HAP-1 (cell line): ENCODE measurements around the gene TANGO6.
"Not testable (repeated sequence)": the region's sequence is repeated elsewhere in the genome, so short reads cannot be mapped to it uniquely, and the experiment has no call there.

Experiments
- DNase-seq, 2 experiments: peaks; one replicate each; pipeline ENCODE4 v3.0.0-alpha.2; 2016 to 2020; ENCODE audit warnings: low spot score in 2 of 2
- H3K27me3 ChIP-seq: fragments of 250-450 bp; sonication (Bioruptor Pico); 2 replicates; pipeline ENCODE4 v1.5.1; 2020; ENCODE audit warnings: low read depth, mild to moderate bottlenecking, moderate library complexity
- H3K36me3 ChIP-seq: fragments of 250-450 bp; sonication (Bioruptor Pico); replicated peaks from 2 replicates; pipeline ENCODE4 v1.5.1; 2020; ENCODE audit warnings: mild to moderate bottlenecking
- H3K4me1 ChIP-seq: fragments of 250-450 bp; sonication (Bioruptor Pico); 2 replicates; pipeline ENCODE4 v1.5.1; 2020; ENCODE audit warnings: mild to moderate bottlenecking
- H3K4me3 ChIP-seq: fragments of 250-450 bp; sonication (Bioruptor Pico); 2 replicates; pipeline ENCODE4 v1.5.1; 2020; ENCODE audit warnings: mild to moderate bottlenecking, moderate library complexity
- H3K9me3 ChIP-seq: fragments of 250-450 bp; sonication (Bioruptor Pico); 2 replicates; pipeline ENCODE4 v1.5.1; 2020; ENCODE audit warnings: mild to moderate bottlenecking, moderate library complexity
- in situ Hi-C: fragments of 300-500 bp; cut with MboI; formaldehyde crosslinking; loops from 3 replicates; pipeline ENCODE4 v1.14.3; 2020; ENCODE audit warnings: low sequenced_read_pairs, inconsistent platforms, mixed read lengths

TANGO6 gene

GRCh38 chr16:69035375-69035774 lies 192.0 kb downstream of the TANGO6 start:
- Histone ChIP-seq H3K27me3 (no peaks in the 10 kb centered on the region), H3K9me3 (no peaks in the 10 kb centered on the region; the same call in 1 of the 2 replicates), H3K4me1 (no peaks in the 10 kb centered on the region), H3K4me3 (no peak overlapping the region), H3K36me3 (no peaks in the 10 kb centered on the region)
- in situ Hi-C loops: no loop called here
- DNase-seq: no peak

DNA sequence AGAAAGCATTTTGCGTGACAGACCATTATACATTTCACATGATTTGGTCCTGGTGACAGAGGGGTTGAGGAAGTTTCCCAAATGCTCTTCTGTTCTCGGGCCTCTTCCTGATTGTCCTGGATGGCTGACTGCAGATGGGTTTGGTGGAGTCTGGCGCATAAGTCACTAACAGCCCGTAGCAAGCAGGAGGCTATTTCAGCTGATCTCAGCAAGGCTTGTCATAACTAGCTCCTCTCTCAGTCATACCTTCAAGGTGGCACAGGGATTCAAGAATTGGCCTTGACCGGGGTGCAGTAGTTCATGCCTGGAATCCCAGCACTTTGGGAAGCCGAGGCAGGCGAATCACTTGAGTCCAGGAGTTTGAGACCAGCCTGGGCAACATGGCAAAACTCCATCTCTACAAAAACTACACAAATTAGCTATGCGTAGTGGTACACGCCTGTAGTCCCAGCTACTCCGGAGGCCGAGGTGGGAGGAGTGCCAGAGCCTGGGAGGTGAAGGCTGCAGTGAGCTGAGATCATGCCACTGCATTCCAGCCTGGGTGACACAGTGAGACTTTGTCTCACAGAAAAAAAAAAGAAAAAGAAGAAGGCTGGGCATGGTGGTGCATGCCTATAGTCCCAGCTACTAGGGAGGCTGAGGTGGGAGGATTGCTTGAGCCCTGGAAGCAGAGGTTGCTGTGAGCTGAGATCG lies 193.2 kb downstream of the TANGO6 start:
- in situ Hi-C loops: no loop called here
- H3K36me3 ChIP-seq: peaks cover under 1% of the 10 kb centered on the region; the same call in 1 of the 2 replicates
- peaks cover 1% of the 10 kb centered on the region for H3K9me3 ChIP-seq
- no peaks in the 10 kb centered on the region for H3K4me1 ChIP-seq
- H3K4me3 ChIP-seq: no peak overlapping the region
- no peaks in the 10 kb centered on the region for H3K27me3 ChIP-seq
- no peak for DNase-seq

DNA sequence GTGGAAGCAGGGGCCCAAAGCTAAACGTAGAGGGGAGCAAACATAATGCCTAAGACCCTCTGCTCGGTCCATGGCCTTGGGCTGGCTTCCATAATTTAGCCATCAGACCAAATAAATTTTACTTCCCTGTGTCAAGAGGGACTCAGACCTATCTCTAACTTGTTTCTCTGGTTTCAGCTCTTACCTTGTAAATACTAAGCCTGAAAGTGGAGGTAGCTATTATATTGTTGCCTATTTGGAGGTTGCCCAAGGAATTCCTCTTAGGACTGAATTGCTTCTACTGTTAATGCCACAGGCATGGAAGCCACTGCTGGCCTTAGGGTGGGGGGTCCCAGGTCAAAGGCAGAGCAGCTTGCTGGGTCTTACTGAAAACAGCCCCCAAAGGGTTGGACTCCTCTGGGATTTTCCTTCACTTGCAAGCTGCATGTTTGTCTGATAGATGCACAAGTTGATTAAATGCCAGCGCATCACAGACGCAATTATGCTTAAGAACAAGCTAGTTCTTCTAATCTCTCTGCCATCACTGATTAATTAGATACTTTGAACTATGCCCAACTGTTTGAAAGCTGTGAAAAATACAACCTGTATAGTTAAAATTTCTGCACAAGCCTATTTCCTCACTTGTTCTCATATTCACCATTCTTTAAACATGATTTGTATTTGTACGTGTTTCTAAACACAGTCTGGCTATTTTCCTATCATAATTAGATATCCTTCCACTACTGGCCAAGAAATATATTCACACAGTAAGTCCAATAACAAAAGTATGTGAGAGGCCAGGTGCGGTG lies 194.2 kb downstream of the TANGO6 start:
- no peak for DNase-seq
- peaks cover 4% of the 10 kb centered on the region for H3K9me3 ChIP-seq
- in situ Hi-C loops: no loop called here
- H3K36me3 ChIP-seq: peaks cover 3% of the 10 kb centered on the region; the same call in 1 of the 2 replicates
- no peaks in the 10 kb centered on the region for H3K4me1 ChIP-seq
- H3K27me3 ChIP-seq: no peaks in the 10 kb centered on the region
- no peak overlapping the region for H3K4me3 ChIP-seq

DNA sequence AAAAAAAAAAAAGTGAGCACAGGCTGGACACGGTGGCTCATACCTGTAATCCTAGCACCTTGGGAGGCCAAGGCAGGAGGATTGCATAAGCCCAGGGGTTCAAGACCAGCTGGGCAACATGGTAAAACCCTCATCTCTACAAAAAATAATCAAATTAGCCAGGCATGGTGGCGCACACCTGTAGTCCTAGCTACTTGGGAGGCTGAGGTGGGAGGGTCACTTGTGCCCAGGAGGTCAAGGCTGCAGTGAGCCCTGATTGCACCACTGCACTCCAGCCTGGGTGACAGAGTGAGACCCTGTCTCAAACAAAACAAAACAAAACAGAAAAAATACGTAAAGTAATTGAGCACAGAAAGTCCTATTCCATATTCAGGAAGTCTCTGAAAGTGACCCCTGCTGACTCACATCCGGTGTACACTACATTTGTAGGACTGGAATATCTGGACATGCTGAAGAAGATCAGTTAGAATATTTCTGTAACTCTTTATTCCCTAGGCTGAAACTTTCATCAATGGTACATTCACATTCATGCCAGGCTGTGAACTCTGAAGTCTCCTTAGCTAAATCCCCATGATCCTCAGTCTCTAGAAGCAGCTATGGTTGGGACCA lies 196.1 kb downstream of the TANGO6 start:
- no peaks in the 10 kb centered on the region for H3K4me1 ChIP-seq
- peaks cover 3% of the 10 kb centered on the region; the same call in 1 of the 2 replicates for H3K36me3 ChIP-seq
- DNase-seq: no peak
- H3K4me3 ChIP-seq: no peak overlapping the region
- in situ Hi-C loops: no loop called here
- peaks cover 4% of the 10 kb centered on the region for H3K9me3 ChIP-seq
- H3K27me3 ChIP-seq: no peaks in the 10 kb centered on the region

DNA sequence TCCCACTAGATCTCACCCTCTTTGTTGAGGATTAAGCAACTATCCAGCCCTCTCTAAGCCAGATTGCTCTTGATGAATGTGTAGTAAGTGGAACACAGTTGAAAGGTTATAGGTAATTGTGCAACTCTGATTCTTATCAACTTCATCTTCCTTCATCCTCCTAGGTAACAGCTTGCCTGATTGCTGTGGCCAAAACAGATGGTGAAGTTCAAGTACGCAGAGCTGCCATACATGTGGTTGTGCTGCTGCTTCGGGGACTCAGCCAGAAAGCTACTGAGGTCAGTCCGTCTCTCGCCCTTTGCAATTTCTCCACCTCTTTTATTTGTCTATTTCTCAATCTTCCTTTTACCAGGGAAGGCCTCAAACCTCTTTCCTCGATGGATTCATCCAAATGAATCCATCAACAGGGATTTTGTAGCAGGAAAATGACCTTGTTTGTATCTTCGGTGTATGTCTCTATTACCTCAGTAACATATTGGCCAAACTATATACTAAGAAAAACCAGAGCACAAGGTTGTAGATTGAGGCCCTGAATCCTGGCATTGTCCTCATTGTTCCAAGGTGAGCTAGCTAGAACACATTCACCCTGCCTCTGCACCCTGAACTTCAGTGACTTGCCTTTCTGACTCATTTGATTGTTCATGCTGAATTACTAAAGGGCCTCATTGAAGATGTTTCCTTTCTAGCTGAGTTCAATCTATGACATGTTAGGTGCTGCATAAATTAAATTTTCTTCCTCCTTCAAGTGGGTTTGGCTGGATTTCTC lies 197.0 kb downstream of the TANGO6 start:
- Histone ChIP-seq H3K27me3 (no peaks in the 10 kb centered on the region), H3K9me3 (peaks cover 4% of the 10 kb centered on the region), H3K4me3 (no peak overlapping the region), H3K36me3 (peaks cover 3% of the 10 kb centered on the region; the same call in 1 of the 2 replicates), H3K4me1 (no peaks in the 10 kb centered on the region)
- no peak for DNase-seq
- in situ Hi-C loops: no loop called here

DNA sequence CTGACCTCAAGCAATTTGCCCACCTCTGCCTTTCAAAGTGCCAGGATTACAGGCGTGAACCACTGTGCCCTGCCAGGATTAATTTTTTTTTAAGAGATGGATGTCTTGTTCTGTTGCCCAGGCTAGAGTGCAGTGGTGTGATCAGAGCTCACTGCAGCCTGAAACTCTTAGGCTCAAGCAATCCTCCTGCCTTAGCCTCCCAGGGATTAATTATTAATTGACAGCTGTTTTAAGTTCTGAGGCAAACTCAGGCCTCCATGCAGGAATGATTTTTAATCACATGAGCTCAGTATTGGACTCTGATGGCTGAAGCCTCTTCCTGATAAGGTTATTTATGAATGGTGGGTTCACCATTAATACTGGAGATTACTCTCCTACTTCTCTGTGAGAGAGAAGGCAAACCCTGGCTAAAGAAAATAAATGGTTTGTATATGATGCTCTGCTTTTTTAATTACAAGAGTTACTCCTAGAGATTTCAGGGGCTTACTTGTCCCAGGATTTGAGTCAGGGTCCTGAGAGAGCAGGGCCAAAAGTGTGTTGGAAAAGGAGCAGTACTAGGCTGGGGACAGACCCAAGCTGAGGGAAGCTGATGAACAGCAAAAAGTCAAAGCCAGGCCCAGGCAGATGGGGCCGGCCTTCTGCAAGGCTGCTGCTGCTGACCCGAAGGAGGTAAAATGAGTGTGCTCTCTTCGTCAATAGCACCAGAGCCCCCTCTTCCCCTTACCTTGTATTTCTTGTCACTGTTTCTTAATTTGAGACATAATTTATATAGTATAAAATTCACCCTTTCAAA lies 205.2 kb downstream of the TANGO6 start:
- no peak for DNase-seq
- H3K36me3 ChIP-seq: no peaks in the 10 kb centered on the region
- no peaks in the 10 kb centered on the region for H3K9me3 ChIP-seq
- in situ Hi-C loops: no loop called here
- H3K27me3 ChIP-seq: no peaks in the 10 kb centered on the region
- H3K4me1 ChIP-seq: no peaks in the 10 kb centered on the region
- H3K4me3 ChIP-seq: no peak overlapping the region

DNA sequence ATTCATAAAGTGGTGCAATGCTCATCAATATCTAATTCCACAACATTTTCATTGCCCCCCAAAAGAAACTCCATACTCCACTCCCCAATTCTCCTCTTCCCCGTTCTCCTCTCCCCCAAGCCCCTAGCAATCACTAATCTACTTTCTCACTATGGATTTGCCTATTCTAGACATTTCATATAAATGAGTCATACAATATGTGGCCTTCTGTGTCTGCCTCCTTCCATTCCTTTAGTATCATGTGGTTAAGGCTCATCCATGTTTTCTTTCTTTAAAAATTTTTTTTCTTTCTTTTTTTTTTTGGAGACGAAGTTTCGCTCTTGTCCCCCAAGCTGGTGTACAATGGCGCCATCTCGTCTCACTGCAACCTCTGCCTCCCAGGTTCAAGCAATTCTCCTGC lies 205.8 kb downstream of the TANGO6 start:
- no peak overlapping the region for H3K4me3 ChIP-seq
- in situ Hi-C loops: no loop called here
- H3K27me3 ChIP-seq: no peaks in the 10 kb centered on the region
- H3K9me3 ChIP-seq: no peaks in the 10 kb centered on the region
- no peaks in the 10 kb centered on the region for H3K36me3 ChIP-seq
- no peak for DNase-seq
- no peaks in the 10 kb centered on the region for H3K4me1 ChIP-seq

GRCh38 chr16:69049603-69050375 lies 206.5 kb downstream of the TANGO6 start:
- no peaks in the 10 kb centered on the region for H3K36me3 ChIP-seq
- no peaks in the 10 kb centered on the region for H3K9me3 ChIP-seq
- no peaks in the 10 kb centered on the region for H3K27me3 ChIP-seq
- no peaks in the 10 kb centered on the region for H3K4me1 ChIP-seq
- H3K4me3 ChIP-seq: no peak overlapping the region
- in situ Hi-C loops: no loop called here
- no peak for DNase-seq

GRCh38 chr16:69051517-69051830 lies 208.1 kb downstream of the TANGO6 start:
- H3K4me1 ChIP-seq, in situ Hi-C loops, H3K9me3 ChIP-seq, H3K4me3 ChIP-seq, H3K27me3 ChIP-seq, DNase-seq, H3K36me3 ChIP-seq: not testable (repeated sequence)

- H3K4me1 ChIP-seq: no peaks in the 10 kb centered on the region
- no peak for DNase-seq
- no peaks in the 10 kb centered on the region for H3K36me3 ChIP-seq
- no peaks in the 10 kb centered on the region for H3K27me3 ChIP-seq
- in situ Hi-C loops: no loop called here
- H3K4me3 ChIP-seq: no peak overlapping the region
- H3K9me3 ChIP-seq: no peaks in the 10 kb centered on the region
These were observed 211.7 kb downstream of the TANGO6 start for GRCh38 chr16:69055008-69055407.

GRCh38 chr16:69055980-69056379 lies 212.6 kb downstream of the TANGO6 start:
- H3K4me3 ChIP-seq: no peak overlapping the region
- H3K9me3 ChIP-seq: no peaks in the 10 kb centered on the region
- no peak for DNase-seq
- in situ Hi-C loops: no loop called here
- H3K4me1 ChIP-seq: no peaks in the 10 kb centered on the region
- H3K36me3 ChIP-seq: no peaks in the 10 kb centered on the region
- no peaks in the 10 kb centered on the region for H3K27me3 ChIP-seq

- Histone ChIP-seq H3K36me3 (no peaks in the 10 kb centered on the region), H3K4me3 (no peak overlapping the region), H3K9me3 (no peaks in the 10 kb centered on the region), H3K4me1 (no peaks in the 10 kb centered on the region), H3K27me3 (no peaks in the 10 kb centered on the region)
- in situ Hi-C loops: no loop called here
- no peak for DNase-seq
These were observed 213.1 kb downstream of the TANGO6 start for GRCh38 chr16:69056421-69056820.
